ENCODE measurements around the gene ABAT. TPM values are rescaled to one million over a fixed set of nuclear protein-coding genes. Genes with fewer than 3 reads are reported as not detected.

The ABAT gene
- total and polyA plus RNA-seq, 2 donors (not counting 1 experiment from before 2014, with no cell fraction given), result 6.2 to 14.3 TPM

GRCh38 chr16:8626946-8627345 is 47.5 kb upstream of the ABAT start:
- Mint-ChIP-seq H3K27me3 (no peaks in the 10 kb centered on the region), H3K4me3 (no peak overlapping the region), H3K4me1 (peaks cover 15% of the 10 kb centered on the region), H3K27ac (no peak overlapping the region), H3K9me3 (ENCODE audit: insufficient read depth) (no peaks in the 10 kb centered on the region)
- H3K4me1 ChIP-seq (ENCODE audit: control insufficient read depth in 2 of 2, insufficient read depth in 2 of 2, low read length in 2 of 2), result peaks cover 8 to 9% of the 10 kb centered on the region in 2 donors
- DNase-seq (no peak), ATAC-seq (ENCODE audit: low read depth) (no peak)
- peaks cover 55% of the 10 kb centered on the region for H3K79me2 ChIP-seq (ENCODE audit: control insufficient read depth, insufficient read depth, low read length)
- no peak overlapping the region for H3K27ac ChIP-seq (ENCODE audit: low read length in 2 of 2)
- H4K20me1 ChIP-seq (ENCODE audit: control insufficient read depth, insufficient read depth, low read length, poor library complexity, severe bottlenecking), result peaks cover 21% of the 10 kb centered on the region
- H3K9ac ChIP-seq (ENCODE audit: low read length), result no peak overlapping the region
- H3K4me3 ChIP-seq (ENCODE audit: control extremely low read depth in 1 of 5, extremely low read depth in 1 of 5, insufficient read depth in 1 of 5, low read depth in 2 of 5, low read length in 4 of 5), result no peak overlapping the region
- ChIA-PET POLR2A (no interaction called here), CTCF (interaction anchor here (0.6 kb wide), 1 partner anchor 1759 kb away, joined by 3 read pairs; the partner anchor contains the start of gene ATF7IP2)
- intact Hi-C loops (cut with micrococcal nuclease), result no loop called here
- no peak overlapping the region for H2AFZ ChIP-seq (ENCODE audit: insufficient read depth, low read depth, low read length, poor library complexity, severe bottlenecking)
- H3K36me3 ChIP-seq (replicated peaks in 1 of 2; ENCODE audit: control extremely low read depth in 1 of 2, control insufficient read depth in 1 of 2, extremely low read depth in 1 of 2, insufficient read depth in 2 of 2, low read length in 1 of 2), result peaks cover 2 to 57% of the 10 kb centered on the region in 2 experiments
- H3K4me2 ChIP-seq (replicated peaks; ENCODE audit: low read depth, low read length, poor library complexity, severe bottlenecking), result no peak overlapping the region
- no peaks in the 10 kb centered on the region for H3K27me3 ChIP-seq (replicated peaks in 1 of 4; ENCODE audit: control extremely low read depth in 1 of 4, control insufficient read depth in 3 of 4, insufficient read depth in 4 of 4, low read length in 3 of 4)
- WGBS (ENCODE audit: insufficient coverage), result 97% methylated on average over 6 of the region's 8 CpGs
- H3K9me3 ChIP-seq (ENCODE audit: control extremely low read depth in 1 of 3, control insufficient read depth in 2 of 3, insufficient read depth in 1 of 3, low read length in 2 of 3), result no peaks in the 10 kb centered on the region
- TF ChIP-seq EZH2 (IDR thresholded peaks at IDR 0.05; ENCODE audit: borderline replicate concordance, insufficient read depth, low read depth, low read length, poor library complexity, severe bottlenecking), result no peak
- TF ChIP-seq, protein P1, sequence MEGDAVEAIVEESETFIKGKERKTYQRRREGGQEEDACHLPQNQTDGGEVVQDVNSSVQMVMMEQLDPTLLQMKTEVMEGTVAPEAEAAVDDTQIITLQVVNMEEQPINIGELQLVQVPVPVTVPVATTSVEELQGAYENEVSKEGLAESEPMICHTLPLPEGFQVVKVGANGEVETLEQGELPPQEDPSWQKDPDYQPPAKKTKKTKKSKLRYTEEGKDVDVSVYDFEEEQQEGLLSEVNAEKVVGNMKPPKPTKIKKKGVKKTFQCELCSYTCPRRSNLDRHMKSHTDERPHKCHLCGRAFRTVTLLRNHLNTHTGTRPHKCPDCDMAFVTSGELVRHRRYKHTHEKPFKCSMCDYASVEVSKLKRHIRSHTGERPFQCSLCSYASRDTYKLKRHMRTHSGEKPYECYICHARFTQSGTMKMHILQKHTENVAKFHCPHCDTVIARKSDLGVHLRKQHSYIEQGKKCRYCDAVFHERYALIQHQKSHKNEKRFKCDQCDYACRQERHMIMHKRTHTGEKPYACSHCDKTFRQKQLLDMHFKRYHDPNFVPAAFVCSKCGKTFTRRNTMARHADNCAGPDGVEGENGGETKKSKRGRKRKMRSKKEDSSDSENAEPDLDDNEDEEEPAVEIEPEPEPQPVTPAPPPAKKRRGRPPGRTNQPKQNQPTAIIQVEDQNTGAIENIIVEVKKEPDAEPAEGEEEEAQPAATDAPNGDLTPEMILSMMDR (IDR thresholded peaks at IDR 0.05), result no peak

- Mint-ChIP-seq H3K4me1 (peaks cover 11% of the 10 kb centered on the region), H3K4me3 (no peak overlapping the region), H3K9me3 (ENCODE audit: insufficient read depth) (no peaks in the 10 kb centered on the region), H3K27ac (no peak overlapping the region), H3K27me3 (no peaks in the 10 kb centered on the region)
- no peak overlapping the region for H3K27ac ChIP-seq (ENCODE audit: low read length in 2 of 2)
- peaks cover 50% of the 10 kb centered on the region for H3K79me2 ChIP-seq (ENCODE audit: control insufficient read depth, insufficient read depth, low read length)
- H3K4me2 ChIP-seq (replicated peaks; ENCODE audit: low read depth, low read length, poor library complexity, severe bottlenecking), result no peak overlapping the region
- H2AFZ ChIP-seq (ENCODE audit: insufficient read depth, low read depth, low read length, poor library complexity, severe bottlenecking), result no peak overlapping the region
- intact Hi-C loops (cut with micrococcal nuclease), result no loop called here
- CTCF ChIA-PET, result interaction anchor here (1.1 kb wide), 1 partner anchor 44 kb away, joined by 3 read pairs; no protein-coding TSS in a partner anchor
- TF ChIP-seq, protein P1 (IDR thresholded peaks at IDR 0.05), result no peak
- no peak for TF ChIP-seq EZH2 (IDR thresholded peaks at IDR 0.05; ENCODE audit: borderline replicate concordance, insufficient read depth, low read depth, low read length, poor library complexity, severe bottlenecking)
- POLR2A ChIA-PET, result no interaction called here
- H3K4me1 ChIP-seq (ENCODE audit: control insufficient read depth in 2 of 2, insufficient read depth in 2 of 2, low read length in 2 of 2), result peaks cover 3 to 4% of the 10 kb centered on the region in 2 donors
- H3K27me3 ChIP-seq (replicated peaks in 1 of 4; ENCODE audit: control extremely low read depth in 1 of 4, control insufficient read depth in 3 of 4, insufficient read depth in 4 of 4, low read length in 3 of 4), result no peaks in the 10 kb centered on the region
- 97% methylated on average over 3 of the region's 4 CpGs for WGBS (ENCODE audit: insufficient coverage)
- H4K20me1 ChIP-seq (ENCODE audit: control insufficient read depth, insufficient read depth, low read length, poor library complexity, severe bottlenecking), result peaks cover 21% of the 10 kb centered on the region
- ATAC-seq (ENCODE audit: low read depth), result no peak
- H3K9me3 ChIP-seq (ENCODE audit: control extremely low read depth in 1 of 3, control insufficient read depth in 2 of 3, insufficient read depth in 1 of 3, low read length in 2 of 3), result no peaks in the 10 kb centered on the region
- peaks cover 2 to 62% of the 10 kb centered on the region in 2 experiments for H3K36me3 ChIP-seq (replicated peaks in 1 of 2; ENCODE audit: control extremely low read depth in 1 of 2, control insufficient read depth in 1 of 2, extremely low read depth in 1 of 2, insufficient read depth in 2 of 2, low read length in 1 of 2)
- no peak for DNase-seq
- no peak overlapping the region for H3K4me3 ChIP-seq (ENCODE audit: control extremely low read depth in 1 of 5, extremely low read depth in 1 of 5, insufficient read depth in 1 of 5, low read depth in 2 of 5, low read length in 4 of 5)
- no peak overlapping the region for H3K9ac ChIP-seq (ENCODE audit: low read length)
These were observed 47.0 kb upstream of the ABAT start for GRCh38 chr16:8627456-8627855.

All from B cell (primary cell).